Lower lobe of right lung (tissue), 2 donors: ENCODE data around the gene ZMYND19. TPM values are rescaled to one million over a fixed set of nuclear protein-coding genes. Genes with fewer than 3 reads are reported as not detected.
A peak's percentile ranks its signal among the peaks of the same experiment; 100 is the strongest.

ENCODE experiments used
- ATAC-seq, 2 donors: fragments of 200-7000 bp; cut with Tn5 transposase; one replicate each; pipeline ENCODE4 v1.9.1; 2020 to 2022; ENCODE audit warnings: mild to moderate bottlenecking in 2 of 2, moderate library complexity in 2 of 2
- DNase-seq: peaks from one replicate; pipeline ENCODE4 v3.0.0-alpha.2; 2020
- H3K27ac ChIP-seq: fragments of 200-600 bp; one replicate; pipeline ENCODE4 v1.8.0; 2022
- H3K27me3 ChIP-seq: fragments of 200-600 bp; one replicate; pipeline ENCODE4 v1.8.0; 2022; ENCODE audit warnings: low read depth
- H3K36me3 ChIP-seq: fragments of 200-600 bp; one replicate; pipeline ENCODE4 v1.8.0; 2022; ENCODE audit warnings: mild to moderate bottlenecking
- H3K4me1 ChIP-seq: fragments of 200-600 bp; one replicate; pipeline ENCODE4 v1.8.0; 2022
- H3K4me3 ChIP-seq: fragments of 200-600 bp; one replicate; pipeline ENCODE4 v1.8.0; 2022; ENCODE audit warnings: mild to moderate bottlenecking
- H3K9me3 ChIP-seq: fragments of 200-600 bp; one replicate; pipeline ENCODE4 v1.8.0; 2022
- intact Hi-C: fragments of 100-400 bp; cut with DNase I; formaldehyde crosslinking; loops from one replicate; pipeline ENCODE4 v1.11.0; 2022
- total RNA-seq: library from RNA; stranded (reverse); fragmentation: NEBNext Ultra II Directional; extraction: Animal tissue kit (Norgen Biotek cat#: 25700); gene quantifications from one replicate; pipeline ENCODE4 v1.2.1, GENCODE V29; 2021
- TF ChIP-seq, protein P1 (sequence below): fragments of 200-600 bp; IDR thresholded peaks from one replicate; pipeline ENCODE4 v1.8.0; 2022; ENCODE audit warnings: antibody characterized with exemption, mild to moderate bottlenecking
- donor health status: DM: no; HTN: yes; CAD: no; lungs with severe emphysema.

Gene ZMYND19
- total RNA-seq, 1 donor from 2014 or later: 15.2 TPM

DNA sequence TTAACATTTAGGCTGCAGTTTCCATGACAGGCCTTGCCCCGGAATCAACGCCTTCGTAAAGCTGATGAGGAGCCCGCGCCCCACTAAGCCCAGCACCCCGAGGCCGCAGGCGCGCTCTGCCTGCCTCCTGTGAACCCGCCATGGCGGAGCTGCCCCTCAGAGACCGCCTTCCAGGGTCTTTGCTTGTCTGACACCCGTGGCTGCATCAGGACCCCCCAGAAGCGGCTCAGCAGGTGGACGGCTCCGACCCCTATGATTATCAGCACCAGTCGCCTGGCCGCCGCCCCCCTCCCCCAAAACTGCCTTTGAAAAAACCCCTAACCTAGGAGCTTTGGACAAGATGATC, 11.1 kb downstream of the ZMYND19 start:
- ATAC-seq (no peak), DNase-seq (no peak)
- peaks cover 27% of the 10 kb centered on the region for H3K4me1 ChIP-seq
- intact Hi-C loops: no loop called here
- no peaks in the 10 kb centered on the region for H3K27me3 ChIP-seq
- no peaks in the 10 kb centered on the region for H3K9me3 ChIP-seq
- H3K4me3 ChIP-seq: peak overlapping the region; percentile 82
- TF ChIP-seq, protein P1, sequence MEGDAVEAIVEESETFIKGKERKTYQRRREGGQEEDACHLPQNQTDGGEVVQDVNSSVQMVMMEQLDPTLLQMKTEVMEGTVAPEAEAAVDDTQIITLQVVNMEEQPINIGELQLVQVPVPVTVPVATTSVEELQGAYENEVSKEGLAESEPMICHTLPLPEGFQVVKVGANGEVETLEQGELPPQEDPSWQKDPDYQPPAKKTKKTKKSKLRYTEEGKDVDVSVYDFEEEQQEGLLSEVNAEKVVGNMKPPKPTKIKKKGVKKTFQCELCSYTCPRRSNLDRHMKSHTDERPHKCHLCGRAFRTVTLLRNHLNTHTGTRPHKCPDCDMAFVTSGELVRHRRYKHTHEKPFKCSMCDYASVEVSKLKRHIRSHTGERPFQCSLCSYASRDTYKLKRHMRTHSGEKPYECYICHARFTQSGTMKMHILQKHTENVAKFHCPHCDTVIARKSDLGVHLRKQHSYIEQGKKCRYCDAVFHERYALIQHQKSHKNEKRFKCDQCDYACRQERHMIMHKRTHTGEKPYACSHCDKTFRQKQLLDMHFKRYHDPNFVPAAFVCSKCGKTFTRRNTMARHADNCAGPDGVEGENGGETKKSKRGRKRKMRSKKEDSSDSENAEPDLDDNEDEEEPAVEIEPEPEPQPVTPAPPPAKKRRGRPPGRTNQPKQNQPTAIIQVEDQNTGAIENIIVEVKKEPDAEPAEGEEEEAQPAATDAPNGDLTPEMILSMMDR: no peak
- H3K27ac ChIP-seq: peak overlapping the region; percentile 80
- peaks cover 44% of the 10 kb centered on the region for H3K36me3 ChIP-seq

DNA sequence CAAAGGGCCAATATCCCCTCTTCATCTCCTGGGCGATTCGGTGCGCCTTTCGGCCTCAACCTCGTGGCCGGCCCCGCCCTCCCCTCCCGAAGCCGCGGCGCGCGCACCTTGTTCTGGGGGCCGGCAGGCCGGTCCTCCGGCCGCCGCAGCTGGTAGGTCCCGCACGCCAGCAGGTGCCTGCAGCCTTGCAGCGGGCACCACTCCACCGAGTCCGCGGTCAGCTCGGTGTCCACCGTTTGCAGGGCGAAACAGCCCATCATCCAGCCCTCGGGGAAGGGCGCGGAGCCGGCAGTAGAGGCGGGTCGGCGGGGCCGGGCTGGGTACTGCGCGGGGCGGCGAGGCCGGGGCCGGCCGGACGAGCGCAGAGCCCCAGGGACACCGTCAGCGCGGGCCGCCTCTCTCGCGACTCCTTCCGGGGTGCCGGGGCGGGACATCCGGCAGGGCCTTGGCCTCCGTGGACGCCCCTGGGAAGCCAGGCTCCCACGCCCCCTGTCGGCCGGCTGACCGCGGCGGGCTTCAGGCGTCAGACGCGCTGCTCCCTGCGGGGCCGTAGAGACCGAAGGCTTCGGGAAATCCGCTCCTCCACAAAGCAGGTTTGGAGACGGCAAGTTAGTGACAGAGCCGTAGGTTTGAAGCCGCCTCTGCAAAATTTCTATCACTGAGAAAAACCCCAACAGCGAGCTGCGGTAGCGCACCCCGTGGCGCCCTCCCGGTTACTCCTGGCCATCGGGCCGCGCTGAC, 11.6 kb downstream of the ZMYND19 start, which contains the start of gene DPH7:
Gene DPH7, minus strand, starts transcription at position 408 of the 741 bp plus-strand sequence. Its CDS starts 148 bp downstream, at position 260.
- peaks cover 47% of the 10 kb centered on the region for H3K36me3 ChIP-seq

GRCh38 chr9:137575716-137576411, 14.4 kb downstream of the ZMYND19 start:
- intact Hi-C loops: no loop called here
- Histone ChIP-seq H3K27ac (no peak overlapping the region), H3K9me3 (no peaks in the 10 kb centered on the region), H3K4me1 (peaks cover 27% of the 10 kb centered on the region), H3K4me3 (no peak overlapping the region), H3K27me3 (no peaks in the 10 kb centered on the region), H3K36me3 (peaks cover 52% of the 10 kb centered on the region)
- ATAC-seq (no peak), DNase-seq (no peak)
- TF ChIP-seq, protein P1: no peak

More for the DNA sequence above, 11.6 kb downstream of the ZMYND19 start, which contains the start of gene DPH7:
- ATAC-seq (peak; percentile 98 to 99), DNase-seq (peak; percentile 98)
- peak within 1 kb of the TSS; percentile 80 for H3K27ac ChIP-seq
- H3K27me3 ChIP-seq: no peaks in the 10 kb centered on the region
- TF ChIP-seq, protein P1: peak; percentile 96
- intact Hi-C loops: no loop called here
- H3K4me1 ChIP-seq: peaks cover 27% of the 10 kb centered on the region
- peak within 1 kb of the TSS; percentile 82 for H3K4me3 ChIP-seq
- no peaks in the 10 kb centered on the region for H3K9me3 ChIP-seq

DNA sequence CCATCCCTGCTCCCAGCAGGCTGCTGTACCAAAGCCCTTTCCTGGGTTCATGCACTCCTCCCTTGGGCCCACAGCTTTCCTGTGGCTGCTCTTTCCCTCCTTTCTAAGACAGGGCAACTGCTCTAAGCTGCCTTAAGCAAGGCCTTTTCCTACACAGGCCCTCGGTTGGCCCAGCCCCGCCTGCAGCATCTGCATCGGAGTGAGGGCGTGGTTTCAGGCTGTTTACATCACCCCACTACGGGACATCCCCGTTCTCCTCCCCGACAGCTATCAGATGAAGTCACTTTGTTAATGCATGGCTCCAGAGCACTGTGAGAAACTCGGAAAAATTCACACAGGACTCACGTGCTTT, 15.0 kb downstream of the ZMYND19 start:
- intact Hi-C loops: no loop called here

DNA sequence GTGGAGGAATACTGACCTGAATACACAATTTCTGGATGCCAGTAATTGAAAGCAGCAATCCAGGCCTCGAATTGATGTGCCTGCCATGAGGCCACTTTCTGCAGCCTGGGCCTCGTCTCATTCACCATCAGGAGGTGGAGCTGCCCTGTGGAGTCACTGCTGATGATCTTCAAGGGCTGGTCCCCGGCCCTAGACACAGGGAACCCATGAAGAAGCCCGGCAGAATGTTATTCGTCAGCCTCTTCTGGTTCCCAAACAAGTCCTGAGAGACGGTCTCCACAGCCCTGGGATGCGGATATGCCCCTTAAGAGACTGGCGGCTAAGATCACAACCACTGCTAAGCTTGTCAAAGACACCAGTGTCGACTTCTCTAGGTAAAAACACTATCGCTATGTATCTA, 16.1 kb downstream of the ZMYND19 start:
- Histone ChIP-seq H3K4me3 (no peak overlapping the region), H3K36me3 (peaks cover 52% of the 10 kb centered on the region), H3K9me3 (no peaks in the 10 kb centered on the region), H3K27ac (no peak overlapping the region), H3K27me3 (no peaks in the 10 kb centered on the region), H3K4me1 (peaks cover 22% of the 10 kb centered on the region)
- ATAC-seq (no peak), DNase-seq (no peak)
- intact Hi-C loops: no loop called here
- TF ChIP-seq, protein P1: no peak

More for the DNA sequence above, 15.0 kb downstream of the ZMYND19 start:
- H3K27ac ChIP-seq: no peak overlapping the region
- ATAC-seq (no peak), DNase-seq (no peak)
- H3K27me3 ChIP-seq: no peaks in the 10 kb centered on the region
- H3K36me3 ChIP-seq: peaks cover 52% of the 10 kb centered on the region
- H3K4me3 ChIP-seq: no peak overlapping the region
- peaks cover 27% of the 10 kb centered on the region for H3K4me1 ChIP-seq
- no peaks in the 10 kb centered on the region for H3K9me3 ChIP-seq
- TF ChIP-seq, protein P1: no peak
